Measurements from ENCODE around the gene RASGEF1B.

DNA sequence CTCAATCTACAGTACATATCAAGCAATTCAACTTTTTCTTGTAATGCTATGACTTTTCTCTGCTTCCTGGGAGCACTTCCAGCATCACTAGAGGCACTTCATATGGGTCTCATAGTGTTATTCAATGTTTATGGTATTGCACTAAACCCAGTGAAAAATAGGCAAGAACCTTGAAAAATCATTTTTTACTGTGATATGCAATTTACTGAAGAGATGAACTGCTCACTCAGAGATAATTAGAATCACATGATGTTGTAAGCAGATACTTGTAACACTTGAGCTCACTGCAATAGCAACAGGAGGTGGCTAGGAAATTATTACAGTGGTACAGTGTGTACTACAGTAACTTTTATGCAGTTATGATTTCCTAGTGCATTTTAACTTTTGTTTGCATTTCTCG, 93.3 kb downstream of the RASGEF1B start:
- TF ChIP-seq CTCF (conservative IDR thresholded peaks at IDR 0.05; ENCODE audit: low read depth, low read length) (no peak), EZH2 (IDR thresholded peaks at IDR 0.05; ENCODE audit: borderline replicate concordance, low read depth, low read length, poor library complexity, severe bottlenecking) (no peak)
